MM.1S (cell line): ENCODE results near the gene NRXN3.

Experiments used
- CTCF ChIP-seq: fragments of 300-600 bp; sonication (generic); IDR thresholded peaks from 2 replicates; pipeline ENCODE4 v1.5.1; 2016; ENCODE audit warnings: antibody characterized with exemption, low read length, mixed read lengths
- EZH2 ChIP-seq: fragments of 300-600 bp; sonication (generic); optimal IDR thresholded peaks from 2 replicates; pipeline ENCODE3; 2017; ENCODE audit warnings: low read depth, mild to moderate bottlenecking, antibody characterized with exemption, low read length, mixed read lengths
- EZH2phosphoT487 ChIP-seq: fragments of 300-600 bp; sonication (generic); IDR thresholded peaks from 2 replicates; pipeline ENCODE4 v1.6.1; 2018; ENCODE audit warnings: antibody characterized with exemption, low read length

- TF ChIP-seq CTCF (no peak), EZH2 (no peak), EZH2phosphoT487 (no peak)
These were observed 1631.9 kb downstream of the NRXN3 start for GRCh38 chr14:79802093-79802492.
